Kidney (tissue), 22 donors: ENCODE results near the gene HPF1. TPM values are rescaled to one million over a fixed set of nuclear protein-coding genes. Genes with fewer than 3 reads are reported as not detected.
A peak's percentile ranks its signal among the peaks of the same experiment; 100 is the strongest.
"Not testable (repeated sequence)": the region's sequence is repeated elsewhere in the genome, so short reads cannot be mapped to it uniquely, and the experiment has no call there.

Experiments used
- DNase-seq, 5 donors: peaks; one replicate each; pipeline ENCODE4 v3.0.0-alpha.2; 2013 to 2020
- FAIRE-seq: peaks from 2 replicates; lab custom pipeline; 2012; peaks lifted over from hg19 to GRCh38; lab: Jason Lieb, UNC
- H3K27ac ChIP-seq, 2 donors: one replicate each; pipeline ENCODE4 v1.7.0; 2013; ENCODE audit warnings: low read depth in 2 of 2, low read length in 2 of 2, inconsistent platforms in 1 of 2
- H3K27me3 ChIP-seq: one replicate; pipeline ENCODE4 v1.7.1; 2013; ENCODE audit warnings: low read length, inconsistent platforms; ENCODE audit not compliant: control insufficient read depth, insufficient read depth
- H3K36me3 ChIP-seq, 3 donors: one replicate each; pipeline versions ENCODE4 v1.7.0 to v1.7.1; 2013; ENCODE audit warnings: low read length in 3 of 3, control low read depth in 1 of 3, inconsistent platforms in 1 of 3; ENCODE audit not compliant: insufficient read depth in 3 of 3, control insufficient read depth in 2 of 3
- H3K4me1 ChIP-seq, 3 donors: one replicate each; pipeline versions ENCODE4 v1.7.0 to v1.7.1; 2013; ENCODE audit warnings: low read length in 3 of 3, inconsistent platforms in 1 of 3, low read depth in 1 of 3; ENCODE audit not compliant: control insufficient read depth in 2 of 3, insufficient read depth in 2 of 3
- H3K4me3 ChIP-seq, 3 donors: one replicate each; pipeline versions ENCODE4 v1.7.0 to v1.8.1; 2013; ENCODE audit warnings: low read length in 3 of 3, control low read depth in 1 of 3, inconsistent platforms in 1 of 3
- H3K9ac ChIP-seq, 3 donors: one replicate each; pipeline versions ENCODE4 v1.7.0 to v1.7.1; 2013; ENCODE audit warnings: low read length in 3 of 3, control low read depth in 1 of 3, inconsistent platforms in 1 of 3
- H3K9me3 ChIP-seq, 3 donors: one replicate each; pipeline versions ENCODE4 v1.7.0 to v1.7.1; 2013; ENCODE audit warnings: low read length in 3 of 3, control low read depth in 1 of 3, inconsistent platforms in 1 of 3; ENCODE audit not compliant: control insufficient read depth in 2 of 3, insufficient read depth in 1 of 3
- CTCF ChIP-seq: IDR thresholded peaks from 3 replicates; pipeline ENCODE4 v1.5.1; 2012; ENCODE audit warnings: mild to moderate bottlenecking, moderate library complexity, borderline replicate concordance; ENCODE audit not compliant: insufficient read depth; ENCODE audit errors: extremely low read depth
- intact Hi-C: fragments of 100-400 bp; cut with DNase I; formaldehyde crosslinking; loops from one replicate; pipeline ENCODE4 v1.11.1; 2022
- long read RNA-seq, 10 donors: library from polyadenylated mRNA in 1 of 10; unstranded in 1 of 10; transcript quantifications; one replicate each; pipeline ENCODE4 v2.0.0 and lab custom pipeline, GENCODE V29; 2021 to 2026
- polyA plus RNA-seq: library from polyadenylated mRNA; stranded (reverse); fragments of 350-450 nt; fragmentation: Illumina TruSeq; extraction: RNeasy Lipid Tissue Mini Kit (QIAGEN cat#74804); gene quantifications from one replicate; pipeline ENCODE4 v1.2.3, GENCODE V29; 2014; ENCODE audit warnings: low read depth, low replicate concordance; ENCODE audit not compliant: insufficient read depth
- total RNA-seq: library from RNA; stranded (reverse); fragmentation: NEBNext Ultra II Directional; extraction: Animal tissue kit (Norgen Biotek cat#: 25700); gene quantifications from one replicate; pipeline ENCODE4 v1.2.1, GENCODE V29; 2021
- donor health status: control.
- donor health status: control.
- donor health status: control.
- donor health status: control.
- donor health status: control.
- donor health status: DM: yes; HTN: yes; CAD: no.
- donor health status: Normal renal cell carcinoma (clear cell type).

The HPF1 gene
- total RNA-seq (21.9 TPM), polyA plus RNA-seq (27.6 TPM)
- long read RNA-seq, donor 1, transcript HPF1-201 (8 exons, 1,230 nt) = major isoform, 9 of 15 reads
- long read RNA-seq, donor 1, partial matches to known transcripts = 5 of 15 reads
- long read RNA-seq, donor 1, other reads (novel, unspliced or antisense) = 0 of 15 reads
- long read RNA-seq, donor 2, transcript HPF1-201 (8 exons, 1,230 nt) = major isoform, 11 of 22 reads
- long read RNA-seq, donor 2, partial matches to known transcripts = 6 of 22 reads
- long read RNA-seq, donor 2, other reads (novel, unspliced or antisense) = 0 of 22 reads
- long read RNA-seq, donor 3, transcript HPF1-201 (8 exons, 1,230 nt) = major isoform, 26 of 49 reads
- long read RNA-seq, donor 3, partial matches to known transcripts = 19 of 49 reads
- long read RNA-seq, donor 3, other reads (novel, unspliced or antisense) = 0 of 49 reads
- long read RNA-seq, donor 4, transcript HPF1-201 (8 exons, 1,230 nt) = major isoform, 20 of 28 reads
- long read RNA-seq, donor 4, partial matches to known transcripts = 6 of 28 reads
- long read RNA-seq, donor 4, other reads (novel, unspliced or antisense) = 0 of 28 reads
- long read RNA-seq, donor 5, partial matches to known transcripts = 0 of 3 reads
- long read RNA-seq, donor 5, other reads (novel, unspliced or antisense) = 0 of 3 reads
- long read RNA-seq, donor 6, transcript HPF1-203 (2 exons, 548 nt) = minor isoform, 8 of 87 reads
- long read RNA-seq, donor 6, transcript HPF1-201 (8 exons, 1,230 nt) = major isoform, 27 of 87 reads
- long read RNA-seq, donor 6, transcript HPF1-202 (3 exons, 489 nt) = minor isoform, 5 of 87 reads
- long read RNA-seq, donor 6, partial matches to known transcripts = 47 of 87 reads
- long read RNA-seq, donor 6, other reads (novel, unspliced or antisense) = 0 of 87 reads
- long read RNA-seq, donor 7, transcript HPF1-201 (8 exons, 1,230 nt) = major isoform, 15 of 22 reads
- long read RNA-seq, donor 7, partial matches to known transcripts = 6 of 22 reads
- long read RNA-seq, donor 7, other reads (novel, unspliced or antisense) = 0 of 22 reads
- long read RNA-seq, donor 8, transcript HPF1-203 (2 exons, 548 nt) = minor isoform, 5 of 40 reads
- long read RNA-seq, donor 8, transcript HPF1-201 (8 exons, 1,230 nt) = major isoform, 14 of 40 reads
- long read RNA-seq, donor 8, partial matches to known transcripts = 17 of 40 reads
- long read RNA-seq, donor 8, other reads (novel, unspliced or antisense) = 0 of 40 reads
- long read RNA-seq, donor 9, partial matches to known transcripts = 7 of 15 reads
- long read RNA-seq, donor 9, other reads (novel, unspliced or antisense) = 0 of 15 reads
- long read RNA-seq, donor 10, transcript HPF1-201 (8 exons, 1,230 nt) = major isoform, 12 of 33 reads
- long read RNA-seq, donor 10, partial matches to known transcripts = 13 of 33 reads
- long read RNA-seq, donor 10, other reads (novel, unspliced or antisense) = 0 of 33 reads

- DNase-seq = peak; percentile 93 to 97 (median 95)
- Histone ChIP-seq H3K9ac (peak within 1 kb of the TSS; percentile 77 to 83 (median 83)), H3K27ac (peak within 1 kb of the TSS; percentile 64 to 66), H3K36me3 (no peaks in the 10 kb centered on the region), H3K4me1 (peaks cover 4 to 10% (median 5%) of the 10 kb centered on the region in 3 donors), H3K9me3 (no peaks in the 10 kb centered on the region), H3K27me3 (no peaks in the 10 kb centered on the region), H3K4me3 (peak within 1 kb of the TSS; percentile 93 to 94 (median 93))
- TF ChIP-seq CTCF = peak; percentile 3
- intact Hi-C loops = no loop called here
- peak; percentile 81 for FAIRE-seq
Observed at GRCh38 chr4:169757575-169758184, at the start of gene HPF1. TSS of gene HPF1 (minus strand) at chr4:169757944. CDS start at chr4:169757877, 67 bp downstream.

- intact Hi-C loops, H3K9me3 ChIP-seq, H3K9ac ChIP-seq, H3K27ac ChIP-seq, FAIRE-seq, H3K36me3 ChIP-seq, H3K4me3 ChIP-seq, DNase-seq, H3K27me3 ChIP-seq, H3K4me1 ChIP-seq: not testable (repeated sequence)
Observed at GRCh38 chr4:169806770-169807169, 49.0 kb upstream of the HPF1 start.

GRCh38 chr4:169803413-169803812 lies 45.7 kb upstream of the HPF1 start:
- intact Hi-C loops = no loop called here
- Histone ChIP-seq H3K27ac (no peak overlapping the region), H3K4me3 (no peak overlapping the region), H3K4me1 (no peaks in the 10 kb centered on the region), H3K9ac (no peak overlapping the region), H3K27me3 (no peaks in the 10 kb centered on the region), H3K36me3 (no peaks in the 10 kb centered on the region), H3K9me3 (no peaks in the 10 kb centered on the region)
- FAIRE-seq (no peak), DNase-seq (no peak)
- TF ChIP-seq CTCF = no peak
